ENCODE measurements around the gene JPH2. TPM values are rescaled to one million over a fixed set of nuclear protein-coding genes. Genes with fewer than 3 reads are reported as not detected.

The JPH2 gene
- total RNA-seq, 1 donor, result under 0.01 TPM

DNA sequence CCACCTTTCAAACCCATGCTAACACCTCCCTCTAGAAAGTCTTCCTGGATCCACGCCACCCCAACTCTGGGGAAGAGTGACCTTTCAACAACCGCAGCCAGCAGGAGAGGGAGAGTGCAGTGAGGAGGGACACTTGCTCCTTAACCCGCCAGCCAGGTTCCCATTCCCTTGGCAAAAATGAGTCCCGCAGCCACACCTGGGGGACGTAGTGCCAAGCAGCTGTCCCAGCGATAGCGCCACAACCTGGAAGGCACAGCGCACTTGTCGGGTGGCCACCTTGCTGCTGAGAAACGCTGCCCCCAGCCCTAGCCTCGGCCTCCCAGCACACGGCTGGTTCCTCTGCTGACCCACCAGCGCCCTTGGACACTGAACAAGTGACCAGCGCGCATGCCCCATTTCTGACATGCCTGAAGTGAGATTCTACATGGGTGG, 119.3 kb downstream of the JPH2 start:
- TF ChIP-seq CTCF (IDR thresholded peaks at IDR 0.05; ENCODE audit: insufficient read depth, low read length), result no peak
- H3K4me3 ChIP-seq (ENCODE audit: low read depth, low read length), result no peak overlapping the region
- DNase-seq (ENCODE audit: low read depth), result no peak

- no peak overlapping the region for H3K4me3 ChIP-seq (ENCODE audit: low read depth, low read length)
- no peak for DNase-seq (ENCODE audit: low read depth)
- TF ChIP-seq CTCF (IDR thresholded peaks at IDR 0.05; ENCODE audit: insufficient read depth, low read length), result no peak
These were observed 120.1 kb downstream of the JPH2 start for GRCh38 chr20:44066645-44067606.

- TF ChIP-seq CTCF (IDR thresholded peaks at IDR 0.05; ENCODE audit: insufficient read depth, low read length), result no peak
- no peak for DNase-seq (ENCODE audit: low read depth)
- H3K4me3 ChIP-seq (ENCODE audit: low read depth, low read length), result no peak overlapping the region
These were observed 121.3 kb downstream of the JPH2 start for GRCh38 chr20:44065401-44066340.

DNA sequence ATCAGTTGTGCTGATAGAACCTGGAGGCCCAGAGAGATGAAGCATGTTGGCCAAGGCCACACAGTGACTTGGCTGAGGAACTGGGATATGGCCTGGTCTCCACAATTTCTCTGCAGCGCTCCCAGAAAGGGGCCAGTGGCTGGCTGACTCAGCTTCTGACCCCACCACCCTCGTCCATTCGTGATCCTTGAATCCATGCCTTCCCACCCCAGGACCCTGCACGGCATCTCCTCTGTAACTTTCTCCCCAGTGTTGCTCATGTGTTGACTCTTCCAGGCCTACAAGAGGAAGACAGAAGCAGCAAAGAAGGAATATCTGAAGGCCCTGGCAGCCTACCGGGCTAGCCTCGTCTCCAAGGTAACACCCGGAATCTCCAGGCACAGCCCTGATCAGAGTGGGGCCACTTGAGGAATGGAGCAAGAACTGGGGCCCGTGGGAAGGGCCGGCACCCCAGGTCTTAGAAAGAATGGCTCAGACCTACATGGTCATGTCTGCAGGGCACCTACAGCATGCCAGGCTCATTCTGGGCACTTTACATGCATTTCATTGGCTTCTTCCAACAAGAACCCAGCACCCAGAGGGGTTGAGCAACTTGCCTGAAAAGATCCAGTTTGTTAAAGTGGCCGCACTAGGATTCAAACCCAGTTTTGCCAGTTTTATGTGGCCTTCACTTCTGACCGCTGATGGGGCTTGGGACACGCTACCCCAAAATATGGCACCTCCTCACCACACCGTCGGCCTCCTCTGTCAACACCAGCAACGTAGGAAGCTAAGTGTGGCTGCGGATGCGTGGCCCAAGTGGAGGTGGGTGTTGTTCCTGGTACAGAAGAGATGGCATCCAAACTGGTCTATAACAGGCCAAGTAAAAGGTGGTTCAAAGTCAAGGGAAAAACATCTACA, 122.2 kb downstream of the JPH2 start:
- no peak for DNase-seq (ENCODE audit: low read depth)
- H3K4me3 ChIP-seq (ENCODE audit: low read depth, low read length), result no peak overlapping the region
- TF ChIP-seq CTCF (IDR thresholded peaks at IDR 0.05; ENCODE audit: insufficient read depth, low read length), result no peak

Other genes with a start within 250 kb of the JPH2 start
- 12.6 and 45.1 TPM in 2 replicates for gene OSER1, start 23.6 kb upstream of the JPH2 start, total RNA-seq (ENCODE audit: low replicate concordance)
- 0.18 and 0.90 TPM in 2 replicates for gene GDAP1L1, start 60.1 kb upstream of the JPH2 start, total RNA-seq (ENCODE audit: low replicate concordance)
- 1.8 and 11.0 TPM in 2 replicates for gene FITM2, start 124.0 kb upstream of the JPH2 start, total RNA-seq (ENCODE audit: low replicate concordance)
- gene R3HDML, start 149.9 kb upstream of the JPH2 start, total RNA-seq (ENCODE audit: low replicate concordance), result not detected in 2 replicates
- gene HNF4A, start 168.5 kb upstream of the JPH2 start, total RNA-seq (ENCODE audit: low replicate concordance), result not detected in 2 replicates

All from fibroblast of the aortic adventitia (primary cell).